GM23338 (cell line): Measurements from ENCODE around the gene NR1I2. TPM values are rescaled to one million over a fixed set of nuclear protein-coding genes. Genes with fewer than 3 reads are reported as not detected.
A peak's percentile ranks its signal among the peaks of the same experiment; 100 is the strongest.

Experiments used
- ATAC-seq: fragments of 200-7000 bp; cut with Tn5 transposase; 3 replicates; pipeline ENCODE4 v1.9.1; 2020
- DNase-seq: peaks from one replicate; pipeline ENCODE4 v3.0.0-alpha.2; 2015; ENCODE audit warnings: low spot score
- H2AFZ ChIP-seq: fragments of 200-600 bp; sonication (generic); 2 replicates; pipeline ENCODE4 v1.8.0; 2016; ENCODE audit warnings: antibody characterized with exemption, mild to moderate bottlenecking, moderate library complexity
- H3F3A ChIP-seq: fragments of 200-600 bp; sonication (generic); replicated peaks from 2 replicates; pipeline ENCODE4 v1.8.0; 2017; ENCODE audit warnings: antibody characterized with exemption, mixed run types, low read depth
- H3K27ac ChIP-seq: fragments of 200-600 bp; sonication (generic); 2 replicates; pipeline ENCODE4 v1.6.1; 2016; ENCODE audit warnings: low read depth
- H3K27me3 ChIP-seq: fragments of 200-600 bp; sonication (generic); 2 replicates; pipeline ENCODE4 v1.8.0; 2016; ENCODE audit warnings: mild to moderate bottlenecking, mixed run types, moderate library complexity; ENCODE audit not compliant: insufficient read depth
- H3K36me3 ChIP-seq: fragments of 200-600 bp; sonication (generic); 2 replicates; pipeline ENCODE4 v1.8.0; 2016; ENCODE audit warnings: mild to moderate bottlenecking; ENCODE audit not compliant: insufficient read depth
- H3K4me1 ChIP-seq: fragments of 200-600 bp; sonication (generic); 2 replicates; pipeline ENCODE4 v1.8.0; 2016; ENCODE audit warnings: mild to moderate bottlenecking, moderate library complexity; ENCODE audit not compliant: insufficient read depth
- H3K4me2 ChIP-seq: fragments of 200-600 bp; sonication (generic); 2 replicates; pipeline ENCODE4 v1.7.1; 2017; ENCODE audit warnings: mixed run types
- H3K4me3 ChIP-seq: fragments of 200-600 bp; sonication (generic); 2 replicates; pipeline ENCODE4 v1.6.1; 2016; ENCODE audit warnings: mixed run types
- H3K79me2 ChIP-seq: fragments of 200-600 bp; sonication (generic); replicated peaks from 2 replicates; pipeline ENCODE4 v1.8.0; 2017; ENCODE audit warnings: mild to moderate bottlenecking; ENCODE audit not compliant: insufficient read depth
- H3K9me2 ChIP-seq: fragments of 200-600 bp; sonication (generic); 2 replicates; pipeline ENCODE4 v1.8.0; 2017; ENCODE audit not compliant: insufficient read depth
- H4K20me1 ChIP-seq: fragments of 200-600 bp; sonication (generic); replicated peaks from 2 replicates; pipeline ENCODE4 v1.8.0; 2017; ENCODE audit warnings: mild to moderate bottlenecking; ENCODE audit not compliant: insufficient read depth
- H3K27ac Mint-ChIP-seq: 2 replicates; pipeline ENCODE4 v1.8.0; 2020; ENCODE audit warnings: inconsistent platforms, mild to moderate bottlenecking, moderate library complexity, mixed read lengths
- H3K27me3 Mint-ChIP-seq: 3 replicates; pipeline ENCODE4 v1.8.0; 2022; ENCODE audit warnings: low read depth, mild to moderate bottlenecking, moderate library complexity, mixed read lengths, inconsistent platforms; ENCODE audit not compliant: insufficient read depth, poor library complexity
- H3K36me3 Mint-ChIP-seq: 3 replicates; pipeline ENCODE4 v1.8.0; 2021; ENCODE audit warnings: low read depth, mild to moderate bottlenecking, inconsistent platforms, moderate library complexity, mixed read lengths
- H3K4me1 Mint-ChIP-seq: 3 replicates; pipeline ENCODE4 v1.8.0; 2020; ENCODE audit warnings: mild to moderate bottlenecking, inconsistent platforms, mixed read lengths
- H3K4me3 Mint-ChIP-seq: 3 replicates; pipeline ENCODE4 v1.8.0; 2021; ENCODE audit warnings: moderate library complexity, mild to moderate bottlenecking, inconsistent platforms, mixed read lengths
- H3K9me3 Mint-ChIP-seq: 3 replicates; pipeline ENCODE4 v1.8.0; 2020; ENCODE audit warnings: moderate library complexity, mild to moderate bottlenecking, inconsistent platforms, mixed read lengths
- CTCF ChIP-seq, 2 experiments: fragments of 200-600 bp in 1 of 2; sonication (generic) in 1 of 2; conservative IDR thresholded peaks; 2 replicates each; pipeline versions ENCODE4 v1.5.1 to v1.6.1; 2016 to 2017; ENCODE audit warnings: antibody characterized with exemption in 2 of 2, low read depth in 2 of 2, mild to moderate bottlenecking in 2 of 2, moderate library complexity in 1 of 2
- ZNF462 ChIP-seq: fragments of 250-450 bp; sonication (Bioruptor Pico); IDR thresholded peaks from 2 replicates; pipeline ENCODE4 v1.5.0; 2020; ENCODE audit warnings: mild to moderate bottlenecking, moderate library complexity
- long read RNA-seq: library from polyadenylated mRNA; unstranded; transcript quantifications from one replicate; pipeline ENCODE4 v2.0.0, GENCODE V29; 2020; ENCODE audit not compliant: unreplicated experiment
- polyA plus RNA-seq: library from polyadenylated mRNA; unstranded; fragments of >200 nt; fragmentation: Nextera tagmentation; extraction: Ambion mirVana; gene quantifications from 2 replicates; pipeline ENCODE4 v1.2.1, GENCODE V29; 2016
- total RNA-seq: library from RNA; depleted of rRNA; stranded (reverse); fragments of >200 nt; shearing (Covaris generic); gene quantifications from 2 replicates; pipeline ENCODE4 v1.2.3, GENCODE V29; 2014; rRNA removed

NR1I2 gene
- total RNA-seq = 3.9 and 4.4 TPM in 2 replicates
- 0.89 and 1.4 TPM in 2 replicates for polyA plus RNA-seq
- long read RNA-seq = 0 reads

GRCh38 chr3:119781330-119782198 lies at the start of gene NR1I2:
TSS of gene NR1I2 (plus strand) at chr3:119782101.
- H2AFZ ChIP-seq = peak within 1 kb of the TSS; percentile 81; the same call in 1 of the 2 replicates
- H3K4me1 ChIP-seq = no peaks in the 10 kb centered on the region
- no peaks in the 10 kb centered on the region for H3K27me3 Mint-ChIP-seq

More at GRCh38 chr3:119781330-119782198, at the start of gene NR1I2:
- DNase-seq (peak; percentile 12), ATAC-seq (peak; percentile 41; the same call in 2 of the 3 replicates)
- Histone ChIP-seq H3F3A (no peaks in the 10 kb centered on the region), H3K27ac (no peak within 1 kb of the TSS), H3K9me2 (no peaks in the 10 kb centered on the region), H4K20me1 (no peaks in the 10 kb centered on the region), H3K79me2 (no peaks in the 10 kb centered on the region), H3K4me3 (no peak within 1 kb of the TSS), H3K36me3 (no peaks in the 10 kb centered on the region), H3K4me2 (no peak within 1 kb of the TSS), H3K27me3 (no peaks in the 10 kb centered on the region)
- Mint-ChIP-seq H3K9me3 (no peaks in the 10 kb centered on the region; the same call in 2 of the 3 replicates), H3K36me3 (no peaks in the 10 kb centered on the region), H3K4me1 (no peaks in the 10 kb centered on the region), H3K4me3 (no peak within 1 kb of the TSS), H3K27ac (no peak within 1 kb of the TSS)
- TF ChIP-seq ZNF462 (no peak), CTCF (conservative IDR thresholded peaks at IDR 0.05; ENCODE audit: low read depth in 2 of 2) (peak in 1 of 2 experiments; percentile 45; a peak in 2 of 4 replicates)
